Stimulated activated CD4-positive, alpha-beta T cell treated with anti-CD3 and anti-CD28 coated beads, Interleukin-4, amount 100 ng/mL, for 4 hours (primary cell): ENCODE measurements around the gene ITIH4.
"Not testable (repeated sequence)": the region's sequence is repeated elsewhere in the genome, so short reads cannot be mapped to it uniquely, and the experiment has no call there.

ENCODE experiments used
- DNase-seq, 2 experiments: peaks; one replicate each; pipeline ENCODE4 v3.0.0-alpha.2; 2020

Gene ITIH4

DNA sequence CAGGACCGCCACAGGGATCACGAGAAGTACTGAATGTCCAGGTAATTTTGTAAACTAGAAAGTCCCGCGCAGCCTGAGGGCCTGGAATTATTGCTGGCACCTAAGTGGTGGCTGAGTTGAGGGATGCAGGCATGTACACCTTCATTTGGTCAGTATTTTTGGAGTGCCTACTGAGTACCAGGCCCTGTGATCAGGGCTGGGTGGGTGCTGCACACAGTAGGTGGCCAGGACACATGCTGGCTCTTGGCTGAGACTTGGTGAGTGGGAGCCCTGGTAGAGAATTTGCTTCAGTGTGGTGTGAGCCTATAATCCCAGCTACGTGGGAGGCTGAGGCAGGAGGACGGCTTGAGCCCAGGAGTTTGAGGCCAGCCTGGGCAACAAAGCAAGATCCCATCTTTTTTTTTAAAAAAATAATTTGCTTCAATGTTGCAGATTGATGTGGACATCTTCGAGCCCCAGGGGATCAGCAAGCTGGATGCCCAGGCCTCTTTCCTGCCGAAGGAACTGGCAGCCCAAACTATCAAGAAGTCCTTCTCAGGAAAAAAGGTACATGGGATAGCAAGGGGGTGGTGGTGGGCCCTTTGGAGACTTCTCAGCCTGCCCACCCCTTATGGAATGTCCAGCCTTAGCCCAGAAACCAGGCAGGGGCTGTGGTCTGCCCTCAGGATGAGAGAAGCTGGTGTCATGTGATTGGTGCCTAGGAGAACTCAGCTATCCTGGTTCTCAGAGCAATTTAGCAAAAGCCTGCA, 50.5 kb downstream of the ITIH4 start:
- no peak for DNase-seq

DNA sequence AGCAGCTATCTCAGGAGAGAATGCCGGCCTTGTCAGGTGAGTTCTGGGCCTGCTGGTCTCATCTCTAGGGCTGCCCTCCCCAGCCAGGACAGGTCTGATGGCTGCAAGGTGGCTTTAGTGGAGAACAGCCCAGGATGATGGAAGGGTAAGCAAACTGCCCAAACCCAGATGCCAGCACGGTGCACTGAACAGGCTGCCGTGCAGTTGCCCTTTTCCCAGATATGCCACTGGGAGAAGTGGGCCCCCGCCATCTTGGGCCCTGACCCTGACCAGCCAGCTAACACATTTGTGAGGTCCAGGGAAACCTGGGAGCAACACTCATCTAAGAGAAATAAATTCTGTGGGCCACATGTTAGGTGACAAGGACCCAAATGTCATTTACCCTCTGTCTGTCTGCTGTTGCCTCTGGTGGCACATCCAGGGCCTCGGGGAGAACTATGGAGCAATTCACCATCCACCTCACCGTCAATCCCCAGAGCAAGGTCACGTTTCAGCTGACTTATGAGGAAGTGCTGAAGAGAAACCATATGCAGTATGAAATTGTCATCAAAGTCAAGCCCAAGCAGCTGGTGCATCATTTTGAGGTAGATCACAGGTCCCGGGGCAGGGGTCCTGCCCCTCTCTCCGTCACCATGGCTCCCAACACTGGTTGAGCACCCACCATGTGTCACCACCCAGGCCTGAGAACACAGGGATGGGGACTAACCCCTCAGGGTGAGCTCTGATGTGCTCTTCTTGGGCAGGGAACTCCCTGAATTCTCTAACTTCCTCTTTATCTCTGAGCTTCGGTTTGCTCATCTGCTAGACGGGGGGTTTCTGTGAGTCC, 51.2 kb downstream of the ITIH4 start:
- DNase-seq = no peak

DNA sequence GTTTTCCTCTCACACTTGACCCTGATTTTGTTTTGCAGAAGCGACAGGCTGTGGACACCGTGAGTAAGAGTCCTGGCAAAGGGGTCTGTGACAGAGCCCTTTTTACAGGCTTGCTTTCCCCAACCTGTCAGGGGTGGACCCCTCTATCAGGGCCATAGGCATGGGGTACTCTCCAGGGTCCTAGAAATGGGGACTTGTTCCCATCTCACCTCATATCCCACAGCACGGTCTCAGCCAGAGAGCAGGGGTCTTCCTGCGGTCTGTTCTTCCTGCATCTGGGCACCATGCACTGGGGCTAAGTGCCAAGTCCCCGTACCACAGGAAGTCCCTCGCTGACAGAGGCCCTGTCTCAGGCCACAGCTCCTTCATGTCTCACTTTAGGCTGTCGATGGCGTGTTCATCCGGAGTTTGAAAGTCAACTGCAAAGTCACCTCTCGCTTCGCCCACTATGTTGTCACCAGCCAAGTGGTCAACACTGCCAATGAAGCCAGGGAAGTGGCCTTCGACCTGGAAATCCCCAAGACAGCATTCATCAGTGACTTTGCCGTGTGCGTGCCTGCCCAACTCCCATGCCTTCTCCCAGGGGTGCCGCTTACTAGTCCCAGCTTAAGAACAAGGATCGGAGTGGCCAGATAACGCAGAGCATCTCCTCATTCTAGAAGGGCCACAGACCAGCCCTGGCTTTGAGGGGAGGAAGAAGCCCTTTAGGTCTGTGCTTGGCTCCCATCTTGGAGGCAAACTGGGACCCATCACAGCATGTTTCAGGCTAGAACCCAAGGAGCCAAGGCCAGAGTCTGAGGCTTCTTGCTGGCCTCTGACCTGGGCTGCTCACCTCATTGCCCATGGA, 52.3 kb downstream of the ITIH4 start:
- DNase-seq = no peak

DNA sequence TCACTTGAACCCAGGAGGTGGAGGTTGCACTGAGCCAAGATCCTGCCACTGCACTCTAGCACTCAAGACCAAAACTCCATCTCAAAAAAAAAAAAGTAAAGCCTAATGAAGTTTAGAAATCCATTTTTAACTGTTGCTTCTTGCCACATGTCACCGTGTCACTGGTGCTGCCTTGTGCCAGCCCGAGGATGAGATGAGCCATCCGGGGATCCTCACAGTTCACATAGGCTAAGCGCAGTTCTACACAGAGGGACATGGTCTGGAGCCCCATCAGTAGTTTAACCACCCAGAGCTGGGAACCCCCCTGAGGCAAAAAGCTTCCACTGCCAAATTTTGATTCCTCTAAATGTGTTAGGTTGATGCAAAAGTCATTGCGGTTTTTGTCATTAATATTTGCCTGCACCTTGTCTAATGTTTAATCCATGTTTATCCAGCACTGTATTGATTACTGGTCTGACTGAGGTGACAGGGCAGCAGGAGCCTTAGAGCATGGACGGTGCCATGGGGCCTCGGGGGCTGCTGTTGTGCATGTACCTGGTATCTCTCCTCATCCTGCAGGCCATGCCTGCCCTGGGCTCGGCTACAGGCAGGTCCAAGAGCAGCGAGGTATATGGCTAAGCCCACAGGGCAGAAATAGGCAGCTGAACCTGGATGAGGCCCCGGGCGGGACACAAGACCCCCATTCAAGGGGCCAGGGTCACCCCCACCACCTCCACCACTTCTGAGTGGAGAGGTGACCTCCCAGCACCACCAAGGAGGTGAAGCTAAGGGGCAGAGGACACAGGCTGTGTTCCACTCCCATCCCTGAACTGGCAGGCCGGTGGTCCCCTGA, 53.1 kb downstream of the ITIH4 start, which contains the start of gene ITIH1:
Gene ITIH1, plus strand, starts transcription at position 473 of the 832 bp plus-strand sequence. Its CDS starts 17 bp downstream, at position 490.
- DNase-seq = no peak

DNA sequence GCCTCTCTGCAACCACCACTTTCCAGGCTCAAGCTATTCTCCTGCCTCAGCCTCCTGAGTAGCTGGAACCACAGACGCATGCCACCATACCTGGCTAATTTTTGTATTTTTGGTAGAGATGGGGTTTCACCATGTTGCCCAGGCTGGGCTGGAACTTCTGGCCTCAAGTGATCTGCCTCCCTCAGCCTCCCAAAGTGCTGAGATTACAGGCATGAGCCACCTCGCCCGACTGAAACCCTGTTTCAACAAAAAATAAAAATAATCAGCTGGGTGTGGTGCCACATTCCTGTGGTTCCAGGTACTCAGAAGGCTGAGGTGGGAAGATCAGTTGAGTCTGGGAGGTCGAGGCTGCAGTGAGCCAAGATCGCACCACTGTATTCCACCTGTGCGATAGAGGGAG, 54.0 kb downstream of the ITIH4 start:
- not testable (repeated sequence) for DNase-seq

DNA sequence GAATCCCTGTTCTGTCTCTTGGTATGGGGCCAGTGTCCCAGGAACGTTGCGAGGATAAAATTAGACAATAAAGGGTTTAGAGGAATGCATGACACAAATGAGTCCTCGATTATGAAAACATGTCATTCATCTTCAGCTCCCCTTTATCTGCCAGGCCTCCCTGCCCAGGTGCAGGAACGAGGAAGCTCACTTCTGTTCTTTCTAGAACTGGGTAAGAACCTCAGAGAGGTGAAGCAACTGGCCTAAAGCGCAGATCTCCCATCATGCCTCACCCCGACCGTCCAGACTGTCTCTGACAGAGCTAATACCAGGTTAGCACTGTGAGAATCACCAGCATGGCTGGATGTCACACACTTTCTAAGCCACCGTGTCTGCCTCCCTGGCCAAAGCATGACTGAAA, 54.6 kb downstream of the ITIH4 start:
- DNase-seq = no peak

DNA sequence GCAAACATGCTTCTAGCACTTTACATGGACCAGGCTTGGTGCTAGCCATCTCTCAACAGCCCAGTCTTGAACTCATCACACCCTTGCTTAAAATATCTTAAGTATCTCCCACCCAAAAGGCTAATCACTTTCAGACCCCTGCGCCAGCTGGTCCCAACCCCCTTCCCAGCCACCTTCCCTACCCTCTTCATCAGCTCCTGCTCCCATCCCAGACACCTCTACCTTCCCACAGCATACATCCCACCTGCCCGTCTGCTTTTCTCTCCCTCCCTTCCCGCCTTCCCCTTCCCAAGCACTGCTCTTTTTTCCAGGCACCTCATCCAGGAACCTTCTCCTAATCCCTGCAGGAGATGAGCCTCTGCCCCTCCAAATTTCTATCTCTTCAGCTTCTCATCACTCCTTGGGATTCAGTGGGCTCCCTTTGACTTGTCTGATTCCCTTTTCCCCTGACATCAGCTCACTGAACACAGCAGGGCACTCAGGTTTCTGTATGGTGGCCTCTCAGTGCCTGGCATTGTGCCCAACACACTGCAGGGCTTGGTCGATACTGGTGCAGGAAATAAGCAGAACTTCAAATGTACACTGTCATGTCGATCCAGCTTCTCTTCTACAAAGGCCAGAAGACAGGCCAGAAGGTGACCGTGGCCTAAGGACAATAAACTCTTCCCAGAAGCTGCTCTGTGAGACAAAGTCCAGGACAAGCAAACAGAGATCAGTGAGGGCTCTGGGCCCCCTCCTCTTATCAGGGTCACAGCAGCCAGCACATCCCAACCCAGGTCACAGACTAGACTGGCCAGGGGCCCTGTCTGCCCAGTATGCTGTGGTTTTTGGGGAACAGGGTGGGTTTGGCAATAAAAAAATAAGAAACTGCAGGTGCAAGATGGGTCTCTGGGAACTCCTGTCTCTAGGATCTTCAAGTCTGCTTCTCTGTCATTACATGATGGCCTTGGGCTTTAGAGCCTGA, 55.3 kb downstream of the ITIH4 start:
- DNase-seq = no peak

DNA sequence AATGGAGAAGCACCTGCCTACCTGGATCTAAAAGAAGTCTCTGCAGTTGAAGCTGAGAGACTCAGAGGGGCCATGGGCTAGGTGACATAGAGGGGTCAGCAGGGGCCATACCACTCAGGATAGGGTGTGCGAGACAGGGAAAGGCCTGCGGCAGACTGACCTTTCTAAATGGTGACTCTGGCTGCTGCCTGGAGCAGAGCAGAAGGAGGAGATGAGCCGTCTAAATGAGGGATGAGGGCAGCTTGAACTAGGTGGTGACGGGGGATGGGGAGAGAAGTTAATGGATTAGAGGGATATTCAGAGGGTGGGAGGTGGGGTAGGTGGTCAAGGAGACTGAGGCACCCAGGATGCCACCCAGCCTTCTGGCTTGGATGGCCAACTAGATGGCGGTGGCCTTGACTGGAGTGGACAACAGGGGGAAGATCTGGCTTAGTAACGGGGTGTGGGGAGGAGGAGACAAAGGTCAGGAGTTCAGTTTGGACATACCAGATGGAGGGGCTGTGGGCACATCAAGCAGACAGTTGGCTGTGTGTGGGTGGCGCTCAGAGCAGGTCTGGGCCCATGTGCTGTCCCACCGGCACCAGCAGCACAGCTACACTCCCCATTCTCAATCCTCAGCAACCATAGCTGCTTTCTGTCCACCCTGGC, 56.3 kb downstream of the ITIH4 start:
- DNase-seq = no peak

DNA sequence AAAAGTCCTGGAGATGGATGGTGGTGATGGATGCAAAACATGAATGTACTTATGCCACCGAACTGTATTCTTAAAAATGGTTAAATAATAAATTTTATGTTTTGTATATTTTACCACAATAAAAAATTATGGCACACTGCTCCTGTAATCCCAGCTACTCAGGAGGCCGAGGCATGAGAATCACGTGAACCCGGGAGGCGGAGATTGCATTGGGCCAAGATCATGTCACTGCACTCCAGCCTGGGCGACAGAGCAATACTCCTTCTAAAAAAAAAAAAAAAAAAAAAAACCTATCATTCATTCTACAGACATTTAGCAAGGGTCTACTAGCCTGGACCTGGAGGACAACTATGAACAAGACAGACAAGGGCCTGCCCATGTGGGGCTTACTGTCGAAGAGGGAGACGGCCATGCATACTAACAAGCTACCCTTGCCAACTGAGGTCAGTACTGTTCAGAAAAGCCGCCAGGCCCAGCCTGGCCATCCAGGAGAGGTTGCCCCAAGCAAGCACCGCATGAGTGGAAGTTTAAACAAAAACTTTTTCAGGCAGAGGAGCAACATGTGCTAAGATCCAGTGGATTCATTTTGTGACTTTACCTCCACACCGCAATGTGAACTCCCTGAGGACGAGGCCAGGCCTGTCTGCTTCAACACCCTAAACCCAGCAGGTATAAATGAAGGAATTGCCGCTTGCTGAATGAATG, 57.0 kb downstream of the ITIH4 start:
- DNase-seq = no peak

DNA sequence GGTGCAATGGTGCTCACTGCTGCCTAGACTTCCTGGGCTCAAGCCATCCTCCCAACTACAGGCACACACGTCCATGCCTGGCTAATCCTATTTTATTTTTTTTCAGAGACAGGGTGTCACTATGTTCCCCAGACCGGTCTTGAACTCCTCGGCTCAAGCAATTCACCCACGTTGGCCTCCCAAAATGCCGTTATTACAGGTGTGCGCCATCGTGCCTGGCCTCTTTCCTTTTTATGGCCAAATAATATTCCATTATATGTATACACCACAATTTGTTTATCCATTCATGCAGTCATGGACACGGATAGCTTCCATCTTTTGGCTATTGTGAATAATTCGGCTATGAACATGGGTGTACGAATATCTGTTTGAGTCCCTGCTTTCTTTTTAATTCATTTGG, 58.8 kb downstream of the ITIH4 start:
- DNase-seq = no peak

DNA sequence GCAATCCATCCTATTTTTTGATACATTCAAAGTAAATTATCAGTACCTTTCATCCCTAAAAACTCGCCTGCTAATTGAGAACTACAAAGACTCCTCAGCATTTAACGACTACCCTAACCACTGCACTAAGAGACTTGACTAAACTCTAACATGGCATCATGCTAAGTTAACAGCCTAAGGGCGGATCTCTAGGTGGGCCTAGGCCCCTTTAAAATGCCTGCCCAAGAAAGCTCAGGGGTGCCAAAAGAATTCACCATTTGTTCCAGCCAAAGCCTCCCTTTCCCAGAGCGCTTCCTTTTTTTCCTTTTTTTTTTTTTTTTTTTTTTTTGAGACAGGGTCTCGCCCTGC, 59.2 kb downstream of the ITIH4 start:
- DNase-seq = no peak

DNA sequence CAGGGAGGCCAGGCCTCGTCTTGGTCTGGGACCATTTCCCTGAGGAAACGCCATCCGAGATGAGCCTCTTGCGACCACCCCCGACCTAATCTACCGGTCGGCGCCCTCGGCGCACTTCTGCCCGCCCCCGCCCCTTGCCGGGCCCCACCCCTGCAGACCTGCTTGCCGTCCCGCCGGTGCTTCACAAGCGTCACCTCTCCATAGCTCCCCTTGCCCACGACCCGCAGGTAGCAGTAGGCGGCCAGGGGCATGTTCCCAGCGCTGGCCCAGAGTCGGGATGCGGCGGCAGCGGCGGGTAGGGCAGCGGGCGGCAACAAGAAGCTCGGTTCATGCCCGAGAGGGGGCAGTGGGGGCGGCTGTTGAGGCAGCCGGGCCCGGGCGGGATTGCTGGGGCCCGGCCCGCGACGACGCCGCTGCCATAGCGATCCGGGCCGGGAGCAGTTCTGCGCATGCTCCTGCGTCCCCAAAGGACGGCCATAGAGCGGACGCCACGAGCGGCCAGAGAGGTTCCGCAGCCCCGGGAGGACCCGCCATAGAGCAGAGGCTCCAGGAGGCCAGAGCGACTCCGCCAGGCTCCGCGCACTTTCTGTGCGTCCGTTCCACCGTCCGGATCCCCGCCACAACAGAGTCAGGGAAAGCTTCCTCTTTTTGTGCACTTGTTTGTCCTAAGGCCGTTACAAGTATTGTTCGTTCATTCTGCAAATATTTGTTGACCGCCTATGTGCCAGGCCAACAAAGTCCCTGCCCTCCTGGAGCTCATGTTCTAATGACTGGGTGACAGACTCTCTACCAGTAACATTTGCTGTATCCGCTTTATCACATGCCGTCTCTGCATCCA, 59.8 kb downstream of the ITIH4 start, which contains the start of gene NEK4:
Gene NEK4, minus strand, starts transcription at position 445 of the 838 bp plus-strand sequence. Its CDS starts 194 bp downstream, at position 251.
- peak; percentile 79 to 84 for DNase-seq

DNA sequence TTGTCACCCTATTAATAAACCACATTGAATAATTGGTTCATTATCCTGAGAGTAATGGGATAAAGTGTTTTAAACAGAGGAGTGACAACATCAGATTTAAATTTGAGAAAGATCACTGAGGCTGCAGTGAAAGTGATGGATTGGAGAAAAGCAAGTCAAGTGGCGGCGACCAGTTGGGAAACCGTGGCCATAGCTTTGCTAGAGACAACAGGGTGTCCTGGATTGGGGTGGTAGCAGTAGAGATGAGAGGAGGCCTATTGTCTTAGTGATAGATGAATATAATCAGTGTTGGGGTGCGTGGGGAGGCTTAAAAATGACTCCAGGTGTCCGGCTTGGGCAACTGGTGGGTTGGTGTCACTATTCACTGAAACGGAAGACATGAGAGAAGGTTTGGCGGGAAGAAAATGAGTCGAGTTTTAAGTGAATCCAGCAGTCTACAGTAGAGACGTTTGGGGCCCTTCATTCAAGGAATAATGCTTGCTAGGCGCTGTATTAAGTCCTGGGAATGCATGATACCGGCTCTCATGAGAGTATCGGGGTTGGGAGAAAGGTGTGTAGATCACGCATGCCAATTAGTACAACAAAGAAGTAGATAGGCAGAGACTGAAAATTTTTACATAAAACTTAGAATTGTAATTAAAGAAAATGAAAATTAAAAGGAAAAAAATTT, 60.6 kb downstream of the ITIH4 start:
- DNase-seq = no peak

DNA sequence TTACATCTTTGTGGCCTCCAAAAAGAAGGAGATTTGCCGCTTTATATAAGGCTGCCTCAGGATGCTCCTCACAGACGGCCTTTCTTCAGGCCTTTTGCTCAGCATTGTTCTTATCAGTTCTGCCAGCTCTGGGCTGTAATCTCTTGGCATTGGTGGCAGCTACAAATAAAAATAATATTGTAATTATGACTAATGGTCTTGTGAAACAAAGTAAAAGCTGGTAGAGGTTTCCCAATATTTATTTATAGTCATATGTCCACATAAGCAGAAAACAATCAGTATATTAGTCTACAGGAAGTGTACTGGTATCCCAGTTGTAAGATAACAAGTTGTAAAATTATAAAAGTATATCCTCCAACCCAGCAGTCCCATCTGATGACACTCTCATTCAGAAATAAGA, 67.0 kb downstream of the ITIH4 start:
- DNase-seq = no peak
